Measurements from ENCODE around the gene KMT2B.
A peak's percentile ranks its signal among the peaks of the same experiment; 100 is the strongest.

The KMT2B gene

GRCh38 chr19:35741203-35741515 lies 23.4 kb downstream of the KMT2B start (continued):
- TF ChIP-seq ZBTB11 (tag by site-specific recombination; conservative IDR thresholded peaks at IDR 0.05; ENCODE audit: low read depth): peak; percentile 13; the same call in 1 of the 2 replicates
- 0 out of 2 replicates have a peak, but pooled peaks have one; percentile 67 for TF ChIP-seq GLIS1 (tag by site-specific recombination; IDR thresholded peaks at IDR 0.05)
- 0 out of 2 replicates have a peak, but pooled peaks have one; percentile 15 for TF ChIP-seq ZNF561 (tag by site-specific recombination; IDR thresholded peaks at IDR 0.05; ENCODE audit: borderline replicate concordance)
- 0 out of 2 replicates have a peak, but pooled peaks have one; percentile 11 for TF ChIP-seq ZNF423 (tag by site-specific recombination; IDR thresholded peaks at IDR 0.05)
- 0 out of 2 replicates have a peak, but pooled peaks have one; percentile 6 for TF ChIP-seq ZNF843 (tag by site-specific recombination; IDR thresholded peaks at IDR 0.05)

GRCh38 chr19:35742121-35742724 lies 24.4 kb downstream of the KMT2B start, which contains the start of gene IGFLR1:
Gene IGFLR1, minus strand, starts transcription at chr19:35742452. Its CDS starts 1,272 bp downstream, at chr19:35741180.
- ChIA-PET CTCF (interaction anchor here (1.1 to 1.2 kb wide), 3 partner anchors 24 to 189 kb away, joined by 4 to 9 read pairs (median 4); no protein-coding TSS in a partner anchor), POLR2A (interaction anchor here (1.2 to 2.6 kb wide), 3 partner anchors 12 to 32 kb away, joined by 3 to 39 read pairs (median 4); partner anchors contain the start of genes ARHGAP33 and HSPB6)
- Histone ChIP-seq H3K36me3 (ENCODE audit: control insufficient read depth in 2 of 2, insufficient read depth in 1 of 2, low read length in 2 of 2) (peaks cover 37 to 51% of the 10 kb centered on the region in 2 experiments), H3K4me3 (ENCODE audit: low read depth, low read length) (no peak within 1 kb of the TSS), H3K27ac (ENCODE audit: extremely low read depth, low read depth, low read length) (peak within 1 kb of the TSS; percentile 97), H3K4me1 (ENCODE audit: control insufficient read depth, insufficient read depth, low read length) (peaks cover 28% of the 10 kb centered on the region), H3K9me3 (ENCODE audit: control insufficient read depth, insufficient read depth, low read depth, low read length) (no peaks in the 10 kb centered on the region; the same call in none of the 2 replicates)
- TF ChIP-seq ZNF501 (tag by site-specific recombination; IDR thresholded peaks at IDR 0.05) (no peak), YY2 (tag by site-specific recombination; IDR thresholded peaks at IDR 0.05) (0 out of 2 replicates have a peak, but pooled peaks have one; percentile 8), ZNF335 (tag by site-specific recombination; conservative IDR thresholded peaks at IDR 0.05) (0 out of 2 replicates have a peak, but pooled peaks have one; percentile 83), ZNF426 (tag by site-specific recombination; IDR thresholded peaks at IDR 0.05) (no peak), ZBTB21 (tag by site-specific recombination; IDR thresholded peaks at IDR 0.05) (0 out of 2 replicates have a peak, but pooled peaks have one; percentile 9), PRDM1 (tag by site-specific recombination; IDR thresholded peaks at IDR 0.05) (no peak)

GRCh38 chr19:35743640-35744429 lies 26.0 kb downstream of the KMT2B start:
- CTCF ChIA-PET: interaction anchor here (0.5 to 4.9 kb wide), 7 partner anchors 19 to 411 kb away, joined by 3 to 37 read pairs (median 3); partner anchors contain the start of gene COX6B1
- Histone ChIP-seq H3K4me3 (ENCODE audit: low read depth, low read length) (no peak overlapping the region), H3K9me3 (ENCODE audit: control insufficient read depth, insufficient read depth, low read depth, low read length) (no peaks in the 10 kb centered on the region; the same call in none of the 2 replicates), H3K27ac (ENCODE audit: extremely low read depth, low read depth, low read length) (no peak overlapping the region), H3K36me3 (ENCODE audit: control insufficient read depth in 2 of 2, insufficient read depth in 1 of 2, low read length in 2 of 2) (peaks cover 21 to 42% of the 10 kb centered on the region in 2 experiments), H3K4me1 (ENCODE audit: control insufficient read depth, insufficient read depth, low read length) (peaks cover 33% of the 10 kb centered on the region)
- POLR2A ChIA-PET: interaction anchor here (0.6 to 2.9 kb wide), 8 partner anchors 13 to 124 kb away, joined by 3 to 34 read pairs (median 6); partner anchors contain the start of genes APLP1 and PROSER3
- TF ChIP-seq PBX3 (CRISPR knock-in tag; IDR thresholded peaks at IDR 0.05): 0 out of 2 replicates have a peak, but pooled peaks have one; percentile 33
- TF ChIP-seq ZNF350 (tag by site-specific recombination; IDR thresholded peaks at IDR 0.05): no peak
